Central memory CD4-positive, alpha-beta T cell (primary cell): ENCODE measurements around the gene DRC3.

Experiments used
- DNase-seq: peaks from one replicate; pipeline ENCODE4 v3.0.0; 2022

Gene DRC3

DNA sequence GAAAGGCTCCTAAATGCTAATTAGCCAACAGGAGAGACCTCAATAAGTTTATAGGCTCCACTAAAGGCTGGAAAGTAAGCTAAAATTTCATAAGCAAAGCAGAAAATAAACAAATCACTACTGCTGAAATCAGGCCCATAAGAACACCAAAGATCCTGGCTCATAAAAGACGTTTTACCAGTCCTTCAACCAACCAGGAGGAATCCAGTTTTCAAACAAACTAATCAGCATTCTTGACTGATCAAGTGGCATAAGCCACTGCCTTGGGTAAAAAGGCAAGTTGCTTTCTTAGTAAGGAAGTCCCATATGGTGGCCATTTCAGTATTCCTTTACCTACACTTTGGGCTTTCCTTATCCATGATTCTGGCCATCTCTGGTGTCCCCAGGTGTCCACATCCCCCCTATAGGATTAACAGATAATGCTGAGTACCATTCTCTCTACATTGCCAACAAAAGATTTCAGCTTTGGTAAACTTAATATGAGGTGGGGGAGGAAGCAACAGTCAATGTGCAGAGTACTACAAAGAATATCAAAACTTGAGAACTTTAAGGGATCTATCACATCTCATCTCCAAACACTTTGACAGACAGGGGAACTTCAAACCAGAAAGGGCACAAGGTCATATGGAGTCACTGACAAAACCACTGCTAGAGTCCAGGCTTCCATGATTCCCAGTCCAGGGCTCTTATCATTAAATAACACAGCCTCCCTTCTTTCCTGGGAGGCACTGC is 1.8 kb upstream of the DRC3 start:
- DNase-seq = no peak

- no peak for DNase-seq
Observed at GRCh38 chr17:17971431-17972125, 1.1 kb upstream of the DRC3 start.

GRCh38 chr17:17972952-17973254 is 241 bp downstream of the DRC3 start:
- no peak for DNase-seq

DNA sequence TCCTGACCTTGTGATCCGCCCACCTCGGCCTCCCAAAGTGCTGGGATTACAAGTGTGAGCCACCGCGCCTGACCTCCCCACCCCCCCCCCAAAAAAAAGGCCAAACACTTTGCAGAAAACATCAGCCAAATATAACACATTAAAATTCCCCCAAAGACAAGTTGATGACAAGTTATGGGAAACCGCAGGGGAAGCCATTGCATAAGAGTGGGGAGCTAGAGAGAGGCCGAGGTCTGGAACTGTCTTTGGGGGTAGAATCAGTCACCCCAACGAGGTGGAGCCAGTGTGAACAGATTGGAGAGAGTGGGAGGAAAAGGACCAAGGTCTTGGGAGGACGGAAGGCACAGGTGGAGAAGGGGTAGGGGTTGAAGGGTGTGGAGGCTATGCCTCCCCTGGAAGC is 2.8 kb downstream of the DRC3 start:
- no peak for DNase-seq

DNA sequence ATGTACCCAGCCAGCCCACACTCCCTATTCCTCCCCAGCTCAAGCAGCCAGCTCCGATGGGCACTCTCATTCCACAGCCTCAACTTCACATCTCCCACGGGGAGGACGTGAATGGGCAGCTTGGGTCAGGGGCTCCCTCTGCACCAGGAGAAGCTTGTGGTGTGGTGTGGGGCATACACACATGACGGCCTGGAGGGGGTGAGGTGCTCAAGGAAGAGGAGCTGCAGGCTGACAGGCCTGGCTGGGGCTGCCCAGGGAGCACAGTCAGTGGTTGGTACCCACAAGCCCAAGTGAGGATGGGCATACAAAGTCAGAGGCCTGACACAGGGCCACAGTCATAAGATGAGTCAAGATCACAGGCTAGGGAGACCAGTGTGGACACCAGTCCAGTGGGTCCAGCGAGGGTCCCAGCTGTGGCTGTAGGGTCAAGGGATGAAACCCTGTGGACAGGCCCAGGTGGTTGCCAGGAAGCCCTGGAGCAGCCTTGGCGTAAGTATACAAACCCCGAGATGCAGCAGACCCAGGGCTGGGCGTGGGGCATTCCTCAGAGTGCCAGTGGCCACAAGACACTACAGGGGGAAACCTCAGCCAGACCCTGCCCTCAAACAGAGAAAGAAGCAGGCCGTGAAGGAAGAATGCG is 4.4 kb downstream of the DRC3 start:
- no peak for DNase-seq

DNA sequence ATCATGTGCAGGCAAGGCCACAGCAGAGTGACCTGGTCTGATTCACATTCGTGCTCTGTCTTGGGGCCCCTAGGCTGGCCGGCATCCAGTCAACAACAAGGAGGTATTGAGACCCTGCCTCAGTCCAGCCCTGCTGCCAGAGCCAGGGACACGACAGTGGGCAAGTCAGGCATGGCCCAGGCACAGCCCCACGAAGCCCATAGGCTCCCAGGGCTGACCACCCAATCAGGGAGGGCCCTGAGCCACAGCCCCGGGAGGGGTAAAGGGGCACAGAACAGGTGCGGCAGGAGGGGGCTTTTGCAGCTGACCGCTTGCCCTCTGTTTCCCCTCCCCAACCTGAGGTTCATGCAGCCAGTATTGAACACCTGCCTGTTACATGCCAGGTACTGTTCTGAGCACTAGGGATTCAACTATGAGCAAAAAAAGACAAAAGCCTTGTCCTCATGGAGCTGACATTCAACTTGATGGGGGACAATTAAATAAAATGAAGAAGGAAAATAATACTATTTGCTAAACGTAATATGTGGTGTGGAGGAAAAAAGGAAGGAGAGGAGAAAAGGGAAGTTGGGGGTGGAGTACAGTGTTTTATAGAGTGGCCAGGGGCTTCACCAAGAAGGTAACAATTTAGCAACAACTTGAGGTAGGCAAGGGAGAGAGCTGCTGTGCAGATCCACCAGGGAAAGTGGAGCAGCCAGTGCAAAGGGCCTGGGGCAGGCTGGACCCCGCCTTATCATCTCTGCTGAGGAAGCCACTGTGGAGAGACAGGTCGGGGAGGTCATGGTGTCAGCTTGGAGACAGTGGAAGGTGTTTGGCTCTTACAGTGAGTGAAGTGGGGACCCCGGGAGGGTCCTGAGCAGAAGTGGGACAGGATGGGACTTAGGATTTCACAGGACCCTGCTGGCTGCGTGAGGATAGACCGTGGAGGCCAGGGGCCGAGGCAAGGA is 6.1 kb downstream of the DRC3 start:
- no peak for DNase-seq

- DNase-seq = no peak
Observed at GRCh38 chr17:17979778-17980177, 7.1 kb downstream of the DRC3 start.

DNA sequence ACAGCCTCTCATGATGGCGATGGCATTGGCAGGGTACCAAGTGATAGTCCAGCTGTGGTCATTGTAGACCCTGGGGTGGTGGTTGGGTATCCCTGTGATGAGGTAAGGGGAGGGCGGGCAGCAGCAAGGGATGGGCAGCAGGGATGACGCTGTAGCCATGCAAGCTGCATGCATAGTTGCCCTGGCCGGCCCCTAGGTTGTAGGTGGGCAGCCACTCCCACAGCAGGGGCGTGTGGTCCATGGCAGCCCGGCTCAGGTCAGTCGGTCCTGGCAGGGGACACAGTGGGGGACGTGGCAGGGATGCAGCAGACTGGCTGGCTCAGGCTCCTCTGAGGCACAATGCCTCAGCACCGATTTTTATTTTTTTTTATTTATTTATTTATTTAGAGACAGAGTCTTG is 8.7 kb downstream of the DRC3 start:
- no peak for DNase-seq

DNA sequence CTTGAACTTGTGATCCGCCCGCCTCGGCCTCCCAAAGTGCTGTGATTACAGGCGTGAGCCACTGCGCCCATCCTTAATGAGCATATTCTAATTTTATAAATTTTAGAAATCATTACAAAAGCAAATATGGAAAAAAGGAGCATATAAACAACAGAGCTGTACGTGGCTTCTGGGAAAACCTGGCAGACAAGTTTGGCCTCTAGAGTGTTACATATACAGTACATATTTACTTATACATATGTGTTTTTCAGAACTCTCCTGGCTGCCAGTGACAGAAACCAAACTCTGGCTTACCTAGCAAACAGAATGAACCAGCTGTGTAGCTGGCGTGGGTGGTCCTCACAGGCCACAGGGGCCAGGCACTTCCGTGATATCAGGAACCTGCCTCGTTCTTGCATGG is 10.1 kb downstream of the DRC3 start:
- DNase-seq = no peak

- no peak for DNase-seq
Observed at GRCh38 chr17:17983376-17983775, 10.7 kb downstream of the DRC3 start.

- no peak for DNase-seq
Observed at GRCh38 chr17:17983776-17984175, 11.1 kb downstream of the DRC3 start.

- DNase-seq = no peak
Observed at GRCh38 chr17:17985153-17985552, 12.5 kb downstream of the DRC3 start.

DNA sequence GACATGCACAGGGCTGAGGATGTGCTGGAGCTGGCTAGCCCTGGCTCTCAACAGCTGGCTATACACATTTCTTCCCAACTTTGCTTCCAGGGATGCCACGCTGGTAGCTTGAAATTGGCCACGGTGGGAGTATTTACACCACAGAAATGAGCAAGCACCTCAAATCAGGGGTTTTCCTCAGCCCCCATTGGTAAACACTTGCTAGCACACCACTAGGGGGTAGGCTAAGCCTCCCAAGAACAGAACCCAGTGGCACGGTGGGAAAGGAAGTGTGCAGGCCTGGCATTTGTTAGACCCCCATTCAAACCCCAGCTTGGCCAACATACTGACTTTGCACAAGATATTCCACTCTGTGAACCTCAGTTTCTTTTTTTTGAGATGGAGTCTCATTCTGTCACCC is 12.9 kb downstream of the DRC3 start:
- DNase-seq = no peak

DNA sequence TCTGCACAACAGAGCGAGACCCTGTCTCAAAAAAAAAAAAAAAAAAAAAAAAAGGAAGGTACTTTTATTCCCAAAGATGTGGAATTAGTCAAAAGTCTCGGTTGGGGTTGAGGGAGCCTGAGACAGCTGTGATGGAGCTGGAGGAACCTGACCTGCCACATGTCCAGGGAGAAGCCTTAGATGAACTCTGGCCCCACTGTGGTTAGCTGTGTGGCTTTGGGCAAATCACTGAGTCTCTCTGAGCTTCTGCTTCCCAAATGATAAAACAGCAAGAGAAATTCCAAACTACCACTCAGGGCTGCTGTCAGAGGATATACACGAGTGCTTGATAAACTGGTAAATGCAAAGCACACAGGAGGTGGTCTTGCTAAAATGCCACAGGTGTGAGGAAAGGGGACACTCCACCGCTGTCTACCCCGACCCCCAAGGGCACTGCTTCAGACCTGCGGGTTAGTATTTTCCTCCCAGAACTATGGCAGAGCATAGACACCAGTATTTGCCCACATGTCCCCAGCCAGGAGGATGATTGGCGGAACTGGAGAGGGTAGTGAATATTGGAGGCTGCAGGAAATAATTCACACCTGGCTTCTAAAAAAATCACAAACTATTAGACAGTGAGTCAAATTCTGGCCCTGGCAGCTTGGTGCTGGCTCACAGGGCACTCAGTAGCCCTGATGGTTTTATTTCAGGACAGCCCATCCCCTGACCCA is 14.7 kb downstream of the DRC3 start:
- DNase-seq = no peak

DNA sequence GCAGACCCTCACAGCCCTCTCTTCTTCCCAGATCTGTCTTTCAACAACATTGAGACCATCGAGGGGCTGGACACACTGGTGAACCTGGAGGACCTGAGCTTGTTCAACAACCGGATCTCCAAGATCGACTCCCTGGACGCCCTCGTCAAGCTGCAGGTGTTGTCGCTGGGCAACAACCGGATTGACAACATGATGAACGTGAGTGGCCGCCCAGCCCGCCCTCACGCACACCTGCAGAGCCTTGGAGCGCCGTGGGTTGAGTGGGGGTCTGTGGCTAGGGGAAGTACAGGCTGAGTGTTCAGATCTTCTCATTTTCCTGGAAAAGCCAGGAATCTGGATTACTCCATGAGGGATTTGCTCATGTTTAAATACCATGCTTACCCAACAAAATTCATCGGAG is 15.2 kb downstream of the DRC3 start:
- DNase-seq = no peak

DNA sequence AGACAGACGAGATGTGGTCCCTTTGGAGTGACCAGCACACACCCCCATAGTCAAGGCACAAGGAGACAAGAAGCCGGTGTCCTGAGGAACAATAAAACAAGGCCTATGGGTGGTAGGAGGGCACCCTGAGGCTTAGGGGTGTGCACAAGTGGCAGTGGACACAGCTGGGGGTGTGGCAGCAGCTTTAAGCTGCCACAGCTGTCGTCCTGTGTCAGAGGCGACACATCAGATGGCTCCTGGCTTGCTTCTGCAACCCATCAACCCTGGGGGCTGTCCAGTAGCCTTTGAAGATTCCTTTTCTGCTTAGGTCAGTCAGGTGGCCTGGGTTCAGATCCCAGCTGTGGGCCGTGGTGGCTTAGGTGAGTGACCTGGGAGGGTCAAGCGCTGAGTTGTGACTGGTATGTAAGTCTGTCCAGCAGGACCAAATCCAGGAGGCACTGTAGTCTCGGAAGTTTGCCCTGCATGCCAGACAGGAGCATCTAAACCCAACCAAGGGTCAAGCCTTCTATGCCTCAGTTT is 15.8 kb downstream of the DRC3 start:
- DNase-seq = no peak

DNA sequence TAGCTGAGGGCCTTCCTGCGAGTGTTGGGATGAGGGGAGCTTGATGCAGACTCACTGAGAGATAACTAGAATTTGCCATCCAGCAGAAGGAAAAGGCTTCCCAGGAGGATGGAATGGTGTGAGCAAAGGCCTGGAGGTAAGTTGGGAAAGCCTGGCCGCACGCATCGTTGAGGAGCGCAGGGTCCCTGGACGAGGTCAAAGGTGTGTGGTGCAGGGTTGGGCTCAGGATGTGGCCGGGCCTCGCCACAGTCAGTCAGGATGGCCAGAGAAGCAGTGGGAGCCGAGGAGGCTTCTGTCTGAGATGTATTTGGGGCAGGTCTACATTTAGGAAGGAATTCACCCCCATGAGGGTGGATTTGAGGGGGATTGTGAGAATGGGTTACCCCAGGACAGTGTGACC is 16.4 kb downstream of the DRC3 start:
- no peak for DNase-seq

DNA sequence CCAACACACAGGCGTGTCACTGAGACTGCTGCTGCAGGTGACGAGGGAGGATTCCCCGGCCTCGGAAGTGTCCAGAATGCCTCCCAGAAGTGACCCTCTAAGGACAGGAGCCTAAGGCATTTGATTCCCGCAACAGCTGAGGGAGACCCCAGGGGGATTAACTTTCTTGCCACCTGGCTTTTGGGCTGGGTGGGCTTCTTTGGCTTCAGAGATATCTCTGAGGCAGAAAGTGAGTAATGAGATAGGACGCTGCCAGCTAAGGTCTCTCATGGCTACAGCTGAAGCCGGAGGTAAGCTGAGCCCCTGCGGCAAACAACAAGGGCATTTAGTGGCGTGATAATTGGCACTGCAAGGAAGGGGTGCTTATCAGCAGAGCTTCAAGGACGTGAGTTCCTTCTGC is 17.0 kb downstream of the DRC3 start:
- no peak for DNase-seq

DNA sequence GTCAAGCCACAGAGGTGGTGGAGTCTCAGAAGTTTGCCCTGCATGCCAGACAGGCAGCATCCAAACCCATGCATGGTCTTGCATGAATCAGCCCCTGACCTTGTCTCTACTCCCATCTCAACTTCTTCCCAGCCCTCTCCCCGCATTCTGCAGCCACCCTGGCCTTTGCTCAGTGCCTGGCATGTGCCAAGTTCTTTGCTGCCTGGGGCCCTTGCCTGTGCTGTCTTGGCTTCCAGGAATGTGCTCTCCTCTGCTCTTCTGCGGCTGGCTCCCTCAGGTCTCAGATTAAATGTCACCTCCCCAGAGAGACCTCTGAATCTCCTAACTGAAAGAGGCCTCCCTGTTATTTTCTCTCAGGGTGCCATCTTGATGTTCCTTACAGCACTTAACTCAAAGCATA is 17.6 kb downstream of the DRC3 start:
- DNase-seq = no peak

DNA sequence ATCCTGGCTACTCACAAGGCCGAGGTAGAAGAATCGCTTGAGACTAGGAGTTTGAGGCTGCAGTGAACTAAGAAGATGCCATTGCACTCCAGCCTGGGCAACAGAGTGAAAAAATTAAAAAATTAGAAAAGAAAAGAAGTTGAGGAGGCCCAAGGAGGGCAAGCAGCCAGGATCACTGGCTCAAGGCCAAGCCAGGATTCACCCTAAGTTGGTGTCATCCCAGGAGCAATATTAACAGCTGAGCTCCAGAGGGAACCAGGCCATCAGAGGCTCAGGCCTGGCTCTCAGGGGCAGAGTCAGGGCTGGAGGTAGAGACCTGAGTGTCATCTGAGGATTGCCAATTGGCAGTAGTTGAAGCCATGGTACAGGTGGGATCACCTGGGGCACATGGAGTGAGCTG is 20.7 kb downstream of the DRC3 start:
- DNase-seq = no peak

- no peak for DNase-seq
Observed at GRCh38 chr17:17993852-17994251, 21.2 kb downstream of the DRC3 start.
